Activated B cell treated with CpG ODN at 0.5 μM for 24 hours (primary cell): ENCODE measurements around the gene ARHGAP42. TPM values are rescaled to one million over a fixed set of nuclear protein-coding genes. Genes with fewer than 3 reads are reported as not detected.

Experiments
- ATAC-seq: fragments of 200-7000 bp; cut with Tn5 transposase; one replicate; pipeline ENCODE4 v1.10.0; 2021; ENCODE audit warnings: low read depth, mild to moderate bottlenecking, moderate library complexity
- CTCF ChIA-PET: fragments of 350-600 bp; sonication (Branson Sonifier 250); formaldehyde crosslinking; loops from one replicate; lab custom pipeline; 2021; ENCODE audit warnings: antibody characterized with exemption; lab: Charles Lee
- POLR2A ChIA-PET: fragments of 350-600 bp; sonication (Branson Sonifier 250); formaldehyde crosslinking; loops from one replicate; lab custom pipeline; 2021; ENCODE audit warnings: antibody characterized with exemption; lab: Charles Lee
- DNase-seq: peaks from one replicate; pipeline ENCODE4 v3.0.0; 2022
- H3K27ac Mint-ChIP-seq: one replicate; pipeline ENCODE4 v1.8.0; 2020; ENCODE audit warnings: mixed read lengths
- H3K27me3 Mint-ChIP-seq: one replicate; pipeline ENCODE4 v1.8.0; 2021; ENCODE audit warnings: mixed read lengths
- H3K36me3 Mint-ChIP-seq: one replicate; pipeline ENCODE4 v1.8.0; 2021; ENCODE audit warnings: low read depth, mixed read lengths
- H3K4me1 Mint-ChIP-seq: one replicate; pipeline ENCODE4 v1.8.0; 2021; ENCODE audit warnings: mixed read lengths
- H3K4me3 Mint-ChIP-seq: one replicate; pipeline ENCODE4 v1.8.0; 2020; ENCODE audit warnings: mild to moderate bottlenecking, mixed read lengths
- H3K9me3 Mint-ChIP-seq: one replicate; pipeline ENCODE4 v1.8.0; 2020; ENCODE audit warnings: mixed read lengths
- CTCF ChIP-seq: fragments of 200-600 bp; IDR thresholded peaks from one replicate; pipeline ENCODE4 v1.8.0; 2022; ENCODE audit warnings: antibody characterized with exemption, mild to moderate bottlenecking
- intact Hi-C: fragments of 100-400 bp; cut with micrococcal nuclease; formaldehyde crosslinking; loops from one replicate; pipeline ENCODE4 v1.15.1; 2024
- total RNA-seq: library from RNA; stranded (reverse); gene quantifications from 2 replicates; pipeline ENCODE4 v1.2.3, GENCODE V29; 2022

ARHGAP42 gene
- total RNA-seq, 1 donor from 2014 or later: 4.9 TPM

GRCh38 chr11:101030015-101030414 is 342.9 kb downstream of the ARHGAP42 start:
- no peak for TF ChIP-seq CTCF
- CTCF ChIA-PET: no interaction called here
- no peaks in the 10 kb centered on the region for H3K9me3 Mint-ChIP-seq
- POLR2A ChIA-PET: no interaction called here
- intact Hi-C loops: no loop called here
- no peak overlapping the region for H3K27ac Mint-ChIP-seq
- ATAC-seq (no peak), DNase-seq (no peak)
- peaks cover 9% of the 10 kb centered on the region for H3K4me1 Mint-ChIP-seq
- no peaks in the 10 kb centered on the region for H3K36me3 Mint-ChIP-seq
- no peak overlapping the region for H3K4me3 Mint-ChIP-seq
- no peaks in the 10 kb centered on the region for H3K27me3 Mint-ChIP-seq

- no peak overlapping the region for H3K4me3 Mint-ChIP-seq
- H3K27me3 Mint-ChIP-seq: no peaks in the 10 kb centered on the region
- POLR2A ChIA-PET: no interaction called here
- DNase-seq (no peak), ATAC-seq (peak; percentile 21)
- intact Hi-C loops: no loop called here
- H3K9me3 Mint-ChIP-seq: no peaks in the 10 kb centered on the region
- H3K36me3 Mint-ChIP-seq: no peaks in the 10 kb centered on the region
- CTCF ChIA-PET: no interaction called here
- no peak for TF ChIP-seq CTCF
- H3K4me1 Mint-ChIP-seq: peaks cover 9% of the 10 kb centered on the region
- no peak overlapping the region for H3K27ac Mint-ChIP-seq
Measured at GRCh38 chr11:101030692-101031091, 343.6 kb downstream of the ARHGAP42 start.

GRCh38 chr11:101031713-101032112 is 344.6 kb downstream of the ARHGAP42 start:
- Mint-ChIP-seq H3K9me3 (no peaks in the 10 kb centered on the region), H3K27ac (no peak overlapping the region), H3K27me3 (no peaks in the 10 kb centered on the region), H3K4me3 (no peak overlapping the region), H3K36me3 (no peaks in the 10 kb centered on the region), H3K4me1 (peaks cover 9% of the 10 kb centered on the region)
- ATAC-seq (no peak), DNase-seq (no peak)
- CTCF ChIA-PET: no interaction called here
- intact Hi-C loops: no loop called here
- POLR2A ChIA-PET: no interaction called here
- TF ChIP-seq CTCF: no peak

- H3K27me3 Mint-ChIP-seq: no peaks in the 10 kb centered on the region
- H3K9me3 Mint-ChIP-seq: no peaks in the 10 kb centered on the region
- CTCF ChIA-PET: no interaction called here
- H3K4me3 Mint-ChIP-seq: no peak overlapping the region
- H3K36me3 Mint-ChIP-seq: no peaks in the 10 kb centered on the region
- POLR2A ChIA-PET: no interaction called here
- intact Hi-C loops: no loop called here
- no peak for ATAC-seq
- DNase-seq: no peak
- H3K27ac Mint-ChIP-seq: no peak overlapping the region
- peaks cover 9% of the 10 kb centered on the region for H3K4me1 Mint-ChIP-seq
- no peak for TF ChIP-seq CTCF
Measured at GRCh38 chr11:101032991-101033390, 345.9 kb downstream of the ARHGAP42 start.

- Mint-ChIP-seq H3K36me3 (no peaks in the 10 kb centered on the region), H3K4me1 (peaks cover 9% of the 10 kb centered on the region), H3K4me3 (no peak overlapping the region), H3K27ac (no peak overlapping the region), H3K9me3 (no peaks in the 10 kb centered on the region), H3K27me3 (no peaks in the 10 kb centered on the region)
- ChIA-PET POLR2A (no interaction called here), CTCF (no interaction called here)
- DNase-seq: no peak
- ATAC-seq: no peak
- intact Hi-C loops: no loop called here
- TF ChIP-seq CTCF: no peak
Measured at GRCh38 chr11:101034076-101034475, 347.0 kb downstream of the ARHGAP42 start.
